Measurements from ENCODE around the gene TTBK1. TPM values are rescaled to one million over a fixed set of nuclear protein-coding genes. Genes with fewer than 3 reads are reported as not detected.

TTBK1 gene
- total RNA-seq, 1 donor from 2014 or later: 1.7 TPM

- no peak overlapping the region for H3K9ac ChIP-seq
- no peaks in the 10 kb centered on the region for H4K20me1 ChIP-seq (ENCODE audit: low read depth)
- no peak for DNase-seq (ENCODE audit: low spot score)
- no peaks in the 10 kb centered on the region for H3K9me3 ChIP-seq (ENCODE audit: low read depth)
- no peak overlapping the region for H3K27ac ChIP-seq
- H3K36me3 ChIP-seq: no peaks in the 10 kb centered on the region
- no peak overlapping the region for H2AFZ ChIP-seq (replicated peaks)
- H3K27me3 ChIP-seq: no peaks in the 10 kb centered on the region
- H3K4me3 Mint-ChIP-seq: no peak overlapping the region
- no peaks in the 10 kb centered on the region for H3K9me3 Mint-ChIP-seq
- no peak overlapping the region for H3K4me2 ChIP-seq
- peaks cover 2% of the 10 kb centered on the region for H3K36me3 Mint-ChIP-seq
- H3F3A ChIP-seq (ENCODE audit: low read depth): no peaks in the 10 kb centered on the region
- no peak for TF ChIP-seq EZH2 (IDR thresholded peaks at IDR 0.05)
- no peak for TF ChIP-seq CTCF (IDR thresholded peaks at IDR 0.05)
- TF ChIP-seq EZH2phosphoT487 (IDR thresholded peaks at IDR 0.05): no peak
- no peaks in the 10 kb centered on the region for H3K79me2 ChIP-seq (ENCODE audit: low read depth)
- no peak overlapping the region for H3K27ac Mint-ChIP-seq
- H3K27me3 Mint-ChIP-seq (ENCODE audit: insufficient read depth, low read depth): peaks cover 6% of the 10 kb centered on the region
- no peak overlapping the region for H3K4me3 ChIP-seq
- no peaks in the 10 kb centered on the region for H3K4me1 ChIP-seq
- H3K4me1 Mint-ChIP-seq: no peaks in the 10 kb centered on the region
Measured at GRCh38 chr6:43205849-43206248, 37.4 kb upstream of the TTBK1 start.

- Mint-ChIP-seq H3K27ac (no peak overlapping the region), H3K36me3 (peaks cover 2% of the 10 kb centered on the region), H3K4me1 (no peaks in the 10 kb centered on the region), H3K27me3 (ENCODE audit: insufficient read depth, low read depth) (peaks cover 3% of the 10 kb centered on the region), H3K9me3 (no peaks in the 10 kb centered on the region), H3K4me3 (no peak overlapping the region)
- Histone ChIP-seq H3K36me3 (no peaks in the 10 kb centered on the region), H3K27me3 (no peaks in the 10 kb centered on the region), H3K79me2 (ENCODE audit: low read depth) (no peaks in the 10 kb centered on the region), H2AFZ (replicated peaks) (no peak overlapping the region), H3K4me2 (no peak overlapping the region), H3K27ac (no peak overlapping the region), H3K9ac (no peak overlapping the region), H3K9me3 (ENCODE audit: low read depth) (no peaks in the 10 kb centered on the region), H3K4me1 (no peaks in the 10 kb centered on the region), H3K4me3 (no peak overlapping the region), H3F3A (ENCODE audit: low read depth) (no peaks in the 10 kb centered on the region), H4K20me1 (ENCODE audit: low read depth) (no peaks in the 10 kb centered on the region)
- no peak for DNase-seq (ENCODE audit: low spot score)
- TF ChIP-seq CTCF (IDR thresholded peaks at IDR 0.05) (no peak), EZH2 (IDR thresholded peaks at IDR 0.05) (no peak), EZH2phosphoT487 (IDR thresholded peaks at IDR 0.05) (no peak)
Measured at GRCh38 chr6:43207286-43207685, 36.0 kb upstream of the TTBK1 start.

- Mint-ChIP-seq H3K27ac (no peak overlapping the region), H3K4me1 (no peaks in the 10 kb centered on the region), H3K4me3 (no peak overlapping the region), H3K27me3 (ENCODE audit: insufficient read depth, low read depth) (no peaks in the 10 kb centered on the region), H3K36me3 (peaks cover 9% of the 10 kb centered on the region), H3K9me3 (no peaks in the 10 kb centered on the region)
- DNase-seq (ENCODE audit: low spot score): no peak
- H3K27me3 ChIP-seq: no peaks in the 10 kb centered on the region
- no peaks in the 10 kb centered on the region for H3K9me3 ChIP-seq (ENCODE audit: low read depth)
- H4K20me1 ChIP-seq (ENCODE audit: low read depth): no peaks in the 10 kb centered on the region
- TF ChIP-seq CTCF (IDR thresholded peaks at IDR 0.05): peak; percentile 30
- no peak for TF ChIP-seq EZH2phosphoT487 (IDR thresholded peaks at IDR 0.05)
- no peak for TF ChIP-seq EZH2 (IDR thresholded peaks at IDR 0.05)
- H3K36me3 ChIP-seq: no peaks in the 10 kb centered on the region
- H2AFZ ChIP-seq (replicated peaks): no peak overlapping the region
- no peak overlapping the region for H3K27ac ChIP-seq
- no peak overlapping the region for H3K4me3 ChIP-seq
- H3K9ac ChIP-seq: no peak overlapping the region
- no peaks in the 10 kb centered on the region for H3K79me2 ChIP-seq (ENCODE audit: low read depth)
- H3K4me2 ChIP-seq: no peak overlapping the region
- no peaks in the 10 kb centered on the region for H3K4me1 ChIP-seq
- H3F3A ChIP-seq (ENCODE audit: low read depth): no peaks in the 10 kb centered on the region
Measured at GRCh38 chr6:43211955-43212354, 31.3 kb upstream of the TTBK1 start.

Measured in neural progenitor cell (in vitro differentiated cells).